IPS-18a (cell line): Measurements from ENCODE around the gene SUSD4.

Experiments
- H3K27ac ChIP-seq: one replicate; pipeline ENCODE4 v1.5.1; 2013; ENCODE audit warnings: low read length
- H3K27me3 ChIP-seq: one replicate; pipeline ENCODE4 v1.6.1; 2013; ENCODE audit warnings: mild to moderate bottlenecking, low read length; ENCODE audit not compliant: control insufficient read depth, insufficient read depth
- H3K36me3 ChIP-seq: one replicate; pipeline ENCODE4 v1.6.1; 2013; ENCODE audit warnings: low read depth, low read length; ENCODE audit not compliant: control insufficient read depth
- H3K4me1 ChIP-seq: one replicate; pipeline ENCODE4 v1.6.1; 2013; ENCODE audit warnings: low read depth, low read length; ENCODE audit not compliant: control insufficient read depth
- H3K4me3 ChIP-seq: one replicate; pipeline ENCODE4 v1.5.1; 2013; ENCODE audit warnings: low read length
- H3K9ac ChIP-seq: one replicate; pipeline ENCODE4 v1.6.1; 2013; ENCODE audit warnings: mild to moderate bottlenecking, low read length, moderate library complexity
- H3K9me3 ChIP-seq: one replicate; pipeline ENCODE4 v1.6.1; 2013; ENCODE audit warnings: low read depth, low read length; ENCODE audit not compliant: control insufficient read depth

The SUSD4 gene

DNA sequence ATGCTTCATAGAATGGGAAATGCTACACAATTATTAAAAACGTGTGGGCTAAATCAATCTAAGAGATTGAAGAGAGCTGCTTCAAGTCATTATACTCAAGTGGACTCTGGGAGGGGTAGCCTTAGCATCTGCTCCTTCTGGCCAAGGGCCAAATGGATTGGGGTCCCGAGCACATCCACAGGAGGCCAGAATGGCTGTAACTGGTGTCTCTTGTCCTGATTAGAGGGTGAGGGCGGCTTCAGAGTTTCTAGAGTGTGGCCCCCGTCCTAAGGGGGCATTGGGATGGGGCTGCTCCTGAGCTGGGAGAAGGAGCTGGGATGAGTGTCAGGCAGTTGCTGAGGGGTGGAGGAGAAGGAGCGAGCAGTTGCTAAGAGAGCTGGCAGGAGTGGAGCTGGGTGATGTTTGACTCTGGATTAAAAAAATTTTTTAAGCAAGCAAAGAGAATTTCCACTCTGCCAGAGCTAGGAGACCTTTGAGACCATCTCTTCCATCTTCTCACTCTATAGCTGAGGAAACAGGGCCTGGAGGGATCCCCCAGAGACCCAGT, 149.6 kb downstream of the SUSD4 start:
- H3K4me3 ChIP-seq, result no peak overlapping the region
- no peaks in the 10 kb centered on the region for H3K27me3 ChIP-seq
- no peaks in the 10 kb centered on the region for H3K36me3 ChIP-seq
- H3K9me3 ChIP-seq, result no peaks in the 10 kb centered on the region
- no peak overlapping the region for H3K27ac ChIP-seq
- no peaks in the 10 kb centered on the region for H3K4me1 ChIP-seq
- no peak overlapping the region for H3K9ac ChIP-seq

DNA sequence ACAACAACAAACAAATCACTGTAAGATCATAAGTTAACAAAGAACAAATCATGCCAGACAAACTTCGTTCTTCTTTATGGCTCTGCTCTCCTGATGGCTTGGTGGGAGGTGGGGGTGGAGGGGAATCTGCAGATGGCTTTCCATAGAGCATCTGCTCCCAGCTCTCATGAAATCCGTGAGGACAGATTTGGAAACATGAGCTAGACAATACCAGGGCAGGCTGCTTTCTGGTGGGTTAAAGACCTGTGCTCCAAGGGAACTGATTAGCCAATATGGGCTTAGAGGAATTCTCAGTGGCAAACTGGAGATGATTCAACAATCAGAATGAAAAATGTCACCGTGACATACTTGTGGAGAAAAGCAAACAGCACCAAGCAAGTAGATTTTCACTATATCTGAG, 151.5 kb downstream of the SUSD4 start:
- Histone ChIP-seq H3K4me1 (no peaks in the 10 kb centered on the region), H3K9ac (no peak overlapping the region), H3K27me3 (no peaks in the 10 kb centered on the region), H3K4me3 (no peak overlapping the region), H3K36me3 (no peaks in the 10 kb centered on the region), H3K9me3 (no peaks in the 10 kb centered on the region), H3K27ac (no peak overlapping the region)

DNA sequence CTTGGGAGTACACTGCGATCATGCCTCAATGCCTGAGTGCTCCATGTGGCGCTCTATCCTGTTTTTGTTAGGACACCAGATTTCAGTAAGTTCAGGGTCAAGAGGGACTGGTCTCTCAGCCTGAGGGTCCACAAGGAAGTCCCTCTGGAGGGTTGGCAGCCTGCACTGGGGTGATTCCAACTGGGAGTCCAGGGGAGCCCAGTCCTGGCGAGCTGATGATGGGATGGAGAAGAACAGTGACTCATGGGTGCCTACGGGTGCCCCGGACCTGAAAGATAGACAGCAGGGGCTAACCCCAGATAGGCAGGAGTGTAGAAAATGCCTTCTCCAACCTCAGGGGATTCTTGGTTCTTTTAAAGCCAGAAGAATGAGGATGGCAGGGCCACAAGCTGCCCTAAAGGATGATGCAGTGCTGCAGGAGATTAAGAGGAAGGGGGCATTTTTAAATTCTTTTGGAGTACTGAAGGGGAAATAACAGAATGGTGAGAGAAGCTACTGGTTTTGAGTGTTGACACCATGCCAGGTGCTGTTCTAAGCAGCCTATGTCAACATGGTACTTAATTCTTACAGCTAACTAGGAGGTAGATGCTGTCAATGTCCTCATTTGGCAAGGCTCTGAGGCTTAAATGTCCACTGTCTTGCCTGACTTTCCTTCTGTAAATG, 152.5 kb downstream of the SUSD4 start:
- Histone ChIP-seq H3K27me3 (no peaks in the 10 kb centered on the region), H3K4me1 (no peaks in the 10 kb centered on the region), H3K27ac (no peak overlapping the region), H3K9me3 (no peaks in the 10 kb centered on the region), H3K4me3 (no peak overlapping the region), H3K36me3 (no peaks in the 10 kb centered on the region), H3K9ac (no peak overlapping the region)

DNA sequence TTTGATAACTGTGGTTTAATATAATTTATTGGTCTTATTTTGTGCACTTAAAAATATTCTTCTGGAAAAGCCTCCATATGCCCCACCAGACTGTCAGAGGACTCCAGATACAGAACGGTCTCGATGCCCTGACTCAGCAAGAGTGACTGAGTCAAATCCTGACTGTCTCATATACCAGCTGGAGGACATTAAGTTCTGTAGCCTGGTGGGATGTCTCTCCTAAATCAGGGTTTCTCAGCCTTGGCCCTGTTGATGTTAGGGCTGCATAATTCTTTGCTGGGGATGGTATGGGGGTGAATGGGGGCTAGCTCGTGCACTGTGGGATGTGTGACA, 153.2 kb downstream of the SUSD4 start:
- Histone ChIP-seq H3K9ac (no peak overlapping the region), H3K4me3 (no peak overlapping the region), H3K4me1 (no peaks in the 10 kb centered on the region), H3K27me3 (no peaks in the 10 kb centered on the region), H3K27ac (no peak overlapping the region), H3K9me3 (no peaks in the 10 kb centered on the region), H3K36me3 (no peaks in the 10 kb centered on the region)

DNA sequence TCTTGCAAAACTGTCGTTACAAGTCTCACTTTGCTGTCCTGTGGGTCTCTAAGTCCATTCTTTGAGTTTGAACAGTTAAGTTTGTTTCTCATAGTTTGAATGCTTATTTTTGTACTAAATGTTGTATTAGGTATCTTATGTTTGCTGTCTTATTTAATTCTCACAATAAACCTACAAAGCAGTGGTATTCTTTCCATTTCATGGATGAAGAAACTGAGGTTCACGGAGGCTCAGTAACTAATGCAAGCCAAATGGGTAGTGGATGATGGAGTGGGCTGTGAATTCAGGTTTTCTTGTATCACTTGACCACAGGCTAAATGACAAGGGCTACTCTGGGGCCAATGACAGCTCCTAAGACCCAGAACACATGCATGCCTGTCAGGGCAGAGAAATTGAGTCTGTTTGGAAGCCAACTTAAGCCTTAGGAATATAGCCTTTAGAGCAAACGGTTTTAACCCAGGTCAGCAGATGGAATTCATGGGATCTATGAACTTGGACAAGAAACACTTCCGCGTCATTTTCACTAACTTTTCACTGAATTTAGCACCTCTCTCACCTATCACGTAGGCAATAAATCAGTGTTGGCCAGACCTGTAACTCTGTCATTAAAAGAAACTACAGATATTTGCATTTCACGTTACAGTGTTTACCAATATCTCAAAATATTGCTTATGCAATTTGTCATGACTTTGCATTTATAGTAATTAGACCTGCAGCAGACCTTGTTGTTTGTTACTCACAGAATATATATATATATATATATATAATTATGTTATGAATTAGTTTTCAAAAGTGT, 153.8 kb downstream of the SUSD4 start:
- Histone ChIP-seq H3K36me3 (no peaks in the 10 kb centered on the region), H3K9me3 (no peaks in the 10 kb centered on the region), H3K4me3 (no peak overlapping the region), H3K27ac (no peak overlapping the region), H3K27me3 (no peaks in the 10 kb centered on the region), H3K4me1 (no peaks in the 10 kb centered on the region), H3K9ac (no peak overlapping the region)

DNA sequence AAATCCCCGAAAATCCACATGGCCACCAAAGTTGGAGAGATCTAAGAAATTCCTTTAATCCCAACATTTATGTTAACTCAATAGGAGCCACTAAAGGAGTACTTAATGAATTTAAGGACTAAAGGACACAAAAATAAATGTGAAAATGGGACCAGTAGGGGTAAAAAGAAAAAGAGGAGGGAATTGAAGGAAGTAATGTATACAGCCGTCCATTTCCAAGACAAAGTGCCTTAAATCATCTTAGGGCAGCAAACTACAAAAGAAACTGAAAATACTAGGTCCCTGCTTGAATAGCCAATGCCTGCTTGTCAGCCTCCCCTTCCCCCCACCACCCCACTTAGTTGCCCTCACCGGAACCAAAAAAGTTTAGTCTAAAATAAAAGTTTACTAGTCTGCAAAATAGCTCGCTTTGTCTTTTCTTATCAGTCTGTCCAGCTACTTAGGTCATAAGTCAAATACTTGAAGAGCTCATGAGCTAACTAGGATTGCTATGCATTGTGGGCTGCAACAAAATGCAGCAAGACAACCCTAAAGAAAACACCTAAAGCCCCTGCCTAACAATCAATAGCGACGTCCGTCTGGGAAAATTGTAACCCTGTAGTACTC, 154.6 kb downstream of the SUSD4 start:
- H3K36me3 ChIP-seq, result no peaks in the 10 kb centered on the region
- H3K27me3 ChIP-seq, result no peaks in the 10 kb centered on the region
- no peak overlapping the region for H3K9ac ChIP-seq
- no peak overlapping the region for H3K4me3 ChIP-seq
- no peak overlapping the region for H3K27ac ChIP-seq
- no peaks in the 10 kb centered on the region for H3K9me3 ChIP-seq
- no peaks in the 10 kb centered on the region for H3K4me1 ChIP-seq

DNA sequence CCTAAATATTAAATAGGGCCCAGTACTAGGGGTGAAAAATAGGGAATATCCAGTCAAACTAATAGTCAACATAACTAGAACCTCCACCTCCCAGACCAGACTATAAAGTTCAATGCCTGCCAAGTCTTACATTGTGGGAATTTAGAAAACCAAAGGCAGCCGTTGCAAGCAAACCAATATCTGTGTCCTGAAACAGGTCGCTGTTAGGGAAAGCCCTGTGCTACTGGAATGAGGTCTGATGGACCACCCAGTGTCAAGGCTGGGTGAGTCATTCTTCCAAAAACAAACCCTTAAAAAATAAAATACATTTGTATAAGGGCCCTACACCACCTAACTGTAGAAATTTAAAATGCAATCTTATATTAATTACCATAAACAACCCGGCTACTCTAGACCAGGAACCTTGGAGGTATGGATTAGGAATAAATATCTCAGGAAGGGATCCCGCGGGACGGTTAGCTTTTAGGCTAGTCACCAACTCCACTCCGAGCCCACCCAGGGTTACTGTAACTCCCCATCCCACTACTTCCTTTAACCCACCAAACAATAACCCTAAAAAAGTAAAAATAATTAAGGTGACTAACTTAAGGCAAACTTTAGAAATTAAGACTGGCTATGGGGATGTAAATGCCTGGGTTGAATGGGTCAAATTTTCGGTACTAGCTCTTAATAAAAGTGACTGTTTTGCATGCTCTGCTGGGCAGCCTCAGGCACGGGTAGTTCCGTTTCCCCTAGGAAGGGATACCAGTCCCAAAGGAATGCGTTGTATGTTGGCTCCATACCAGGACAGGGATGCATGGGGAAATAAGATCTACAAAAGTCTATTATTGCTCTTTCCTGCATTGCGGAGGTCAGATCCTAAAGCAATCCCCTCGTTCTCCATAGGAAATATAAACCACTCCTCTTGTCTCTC, 155.6 kb downstream of the SUSD4 start:
- Histone ChIP-seq H3K27me3 (no peaks in the 10 kb centered on the region), H3K4me3 (no peak overlapping the region), H3K36me3 (no peaks in the 10 kb centered on the region), H3K4me1 (no peaks in the 10 kb centered on the region), H3K9ac (no peak overlapping the region), H3K27ac (no peak overlapping the region), H3K9me3 (no peaks in the 10 kb centered on the region)

DNA sequence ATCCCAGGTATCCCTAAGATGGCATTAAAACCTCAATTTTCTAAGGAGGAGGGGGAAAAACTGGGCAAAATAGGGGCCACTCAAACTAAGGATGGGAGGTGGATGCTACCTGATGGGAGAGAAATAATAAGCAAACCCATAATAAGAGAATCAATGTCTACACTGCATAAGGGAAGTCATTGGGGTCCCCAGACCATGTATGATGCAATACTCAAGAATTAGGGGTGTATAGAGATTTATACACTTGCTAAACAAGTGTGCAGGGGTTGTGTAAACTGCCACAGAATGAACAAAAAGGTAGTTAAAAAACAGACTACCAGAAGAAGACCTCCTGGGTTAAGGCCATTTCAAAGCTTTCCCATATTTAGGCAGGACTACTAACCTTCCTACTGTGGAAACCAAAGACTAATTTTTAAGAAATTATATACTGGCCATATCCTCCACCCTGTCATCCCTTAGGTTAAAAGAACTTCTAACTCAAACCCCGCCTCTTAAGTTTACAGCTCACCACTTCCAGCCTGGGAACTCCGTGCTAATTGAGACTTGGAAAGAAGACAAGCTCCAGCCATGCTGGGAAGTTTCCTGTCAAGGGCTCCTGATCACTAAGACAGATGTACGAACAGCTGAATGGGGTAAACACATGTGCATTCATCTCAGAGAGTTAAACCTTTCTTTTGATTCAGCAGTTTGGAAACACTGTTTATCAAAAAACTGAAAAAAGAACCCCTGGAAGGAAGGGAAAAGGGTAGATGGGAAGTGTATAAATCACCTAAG, 156.5 kb downstream of the SUSD4 start:
- H3K4me3 ChIP-seq, result no peak overlapping the region
- H3K36me3 ChIP-seq, result no peaks in the 10 kb centered on the region
- no peak overlapping the region for H3K27ac ChIP-seq
- H3K4me1 ChIP-seq, result no peaks in the 10 kb centered on the region
- H3K9ac ChIP-seq, result no peak overlapping the region
- no peaks in the 10 kb centered on the region for H3K9me3 ChIP-seq
- no peaks in the 10 kb centered on the region for H3K27me3 ChIP-seq

DNA sequence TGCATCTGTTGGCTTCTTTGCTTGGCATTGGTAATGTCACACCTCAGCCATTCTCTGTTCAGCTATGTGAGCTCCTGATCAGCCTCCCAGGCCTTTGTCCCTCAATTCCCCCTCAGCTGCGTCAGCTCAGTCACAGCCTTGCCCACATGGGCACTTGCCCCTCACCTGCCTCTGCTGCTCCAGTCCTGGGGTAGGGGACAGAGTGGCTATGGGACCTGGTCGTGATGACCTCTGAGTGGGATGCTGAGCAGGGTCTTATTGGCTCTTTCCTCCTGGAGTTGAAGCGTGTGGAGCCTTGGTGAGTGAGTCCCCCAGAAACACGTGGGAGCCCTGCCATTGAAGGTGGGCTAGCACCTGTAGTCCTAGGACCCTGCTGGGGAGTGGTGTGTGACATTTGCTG, 159.6 kb downstream of the SUSD4 start:
- Histone ChIP-seq H3K27me3 (no peaks in the 10 kb centered on the region), H3K4me3 (no peak overlapping the region), H3K4me1 (no peaks in the 10 kb centered on the region), H3K27ac (no peak overlapping the region), H3K9ac (no peak overlapping the region), H3K36me3 (no peaks in the 10 kb centered on the region), H3K9me3 (no peaks in the 10 kb centered on the region)

DNA sequence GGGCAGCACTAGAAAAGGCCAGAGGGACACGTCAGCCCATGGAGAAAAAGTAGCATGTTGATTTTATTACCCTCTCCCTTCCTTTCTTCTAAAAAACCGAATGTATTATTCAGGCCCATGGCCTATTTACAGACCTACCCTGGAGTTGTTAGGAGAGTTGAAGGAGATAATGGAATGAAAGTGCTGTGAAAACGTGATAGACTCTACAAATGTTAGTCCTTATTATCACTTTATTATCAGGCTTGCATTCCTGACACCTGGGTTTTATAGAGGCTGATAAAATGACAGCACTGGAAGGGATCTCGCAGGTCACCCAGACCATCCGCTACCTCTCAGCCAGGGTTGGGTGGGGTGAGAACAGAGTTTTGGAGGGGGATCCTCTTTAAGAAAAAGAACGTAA, 160.3 kb downstream of the SUSD4 start:
- Histone ChIP-seq H3K27me3 (no peaks in the 10 kb centered on the region), H3K27ac (no peak overlapping the region), H3K4me3 (no peak overlapping the region), H3K9me3 (no peaks in the 10 kb centered on the region), H3K36me3 (no peaks in the 10 kb centered on the region), H3K9ac (no peak overlapping the region), H3K4me1 (no peaks in the 10 kb centered on the region)
